ENCODE results near the gene VASP.
A peak's percentile ranks its signal among the peaks of the same experiment; 100 is the strongest.

Gene VASP

DNA sequence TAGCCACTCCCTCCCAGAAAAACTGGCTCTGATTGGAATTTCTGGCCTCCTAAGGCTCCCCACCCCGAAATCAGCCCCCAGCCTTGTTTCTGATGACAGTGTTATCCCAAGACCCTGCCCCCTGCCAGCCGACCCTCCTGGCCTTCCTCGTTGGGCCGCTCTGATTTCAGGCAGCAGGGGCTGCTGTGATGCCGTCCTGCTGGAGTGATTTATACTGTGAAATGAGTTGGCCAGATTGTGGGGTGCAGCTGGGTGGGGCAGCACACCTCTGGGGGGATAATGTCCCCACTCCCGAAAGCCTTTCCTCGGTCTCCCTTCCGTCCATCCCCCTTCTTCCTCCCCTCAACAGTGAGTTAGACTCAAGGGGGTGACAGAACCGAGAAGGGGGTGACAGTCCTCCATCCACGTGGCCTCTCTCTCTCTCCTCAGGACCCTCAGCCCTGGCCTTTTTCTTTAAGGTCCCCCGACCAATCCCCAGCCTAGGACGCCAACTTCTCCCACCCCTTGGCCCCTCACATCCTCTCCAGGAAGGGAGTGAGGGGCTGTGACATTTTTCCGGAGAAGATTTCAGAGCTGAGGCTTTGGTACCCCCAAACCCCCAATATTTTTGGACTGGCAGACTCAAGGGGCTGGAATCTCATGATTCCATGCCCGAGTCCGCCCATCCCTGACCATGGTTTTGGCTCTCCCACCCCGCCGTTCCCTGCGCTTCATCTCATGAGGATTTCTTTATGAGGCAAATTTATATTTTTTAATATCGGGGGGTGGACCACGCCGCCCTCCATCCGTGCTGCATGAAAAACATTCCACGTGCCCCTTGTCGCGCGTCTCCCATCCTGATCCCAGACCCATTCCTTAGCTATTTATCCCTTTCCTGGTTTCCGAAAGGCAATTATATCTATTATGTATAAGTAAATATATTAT lies 33.3 kb upstream of the VASP start:
- DNase-seq (ENCODE audit: low spot score) (no peak), FAIRE-seq (no peak)

DNA sequence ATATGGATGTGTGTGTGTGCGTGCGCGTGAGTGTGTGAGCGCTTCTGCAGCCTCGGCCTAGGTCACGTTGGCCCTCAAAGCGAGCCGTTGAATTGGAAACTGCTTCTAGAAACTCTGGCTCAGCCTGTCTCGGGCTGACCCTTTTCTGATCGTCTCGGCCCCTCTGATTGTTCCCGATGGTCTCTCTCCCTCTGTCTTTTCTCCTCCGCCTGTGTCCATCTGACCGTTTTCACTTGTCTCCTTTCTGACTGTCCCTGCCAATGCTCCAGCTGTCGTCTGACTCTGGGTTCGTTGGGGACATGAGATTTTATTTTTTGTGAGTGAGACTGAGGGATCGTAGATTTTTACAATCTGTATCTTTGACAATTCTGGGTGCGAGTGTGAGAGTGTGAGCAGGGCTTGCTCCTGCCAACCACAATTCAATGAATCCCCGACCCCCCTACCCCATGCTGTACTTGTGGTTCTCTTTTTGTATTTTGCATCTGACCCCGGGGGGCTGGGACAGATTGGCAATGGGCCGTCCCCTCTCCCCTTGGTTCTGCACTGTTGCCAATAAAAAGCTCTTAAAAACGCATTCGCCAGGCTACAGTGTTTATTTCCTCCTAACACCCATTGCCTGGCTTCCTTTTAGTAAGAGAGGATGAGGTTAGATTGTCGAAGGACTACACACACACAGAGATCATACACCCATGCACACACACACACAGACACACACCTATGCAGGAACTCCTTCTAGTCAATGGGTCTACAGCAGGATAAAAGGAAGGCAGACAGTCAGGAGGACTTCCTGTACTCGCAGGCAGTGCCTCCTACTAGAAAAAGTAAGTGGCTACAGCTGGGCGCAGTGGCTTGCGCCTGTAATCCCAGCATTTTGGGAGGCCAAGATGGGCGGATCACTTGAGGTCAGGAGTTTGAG lies 32.4 kb upstream of the VASP start:
- FAIRE-seq: no peak
- DNase-seq (ENCODE audit: low spot score): no peak

- no peak for DNase-seq (ENCODE audit: low spot score)
- FAIRE-seq: no peak
Observed at GRCh38 chr19:45475537-45476291, 31.6 kb upstream of the VASP start.

GRCh38 chr19:45476304-45476703 lies 31.0 kb upstream of the VASP start:
- no peak for FAIRE-seq
- no peak for DNase-seq (ENCODE audit: low spot score)

DNA sequence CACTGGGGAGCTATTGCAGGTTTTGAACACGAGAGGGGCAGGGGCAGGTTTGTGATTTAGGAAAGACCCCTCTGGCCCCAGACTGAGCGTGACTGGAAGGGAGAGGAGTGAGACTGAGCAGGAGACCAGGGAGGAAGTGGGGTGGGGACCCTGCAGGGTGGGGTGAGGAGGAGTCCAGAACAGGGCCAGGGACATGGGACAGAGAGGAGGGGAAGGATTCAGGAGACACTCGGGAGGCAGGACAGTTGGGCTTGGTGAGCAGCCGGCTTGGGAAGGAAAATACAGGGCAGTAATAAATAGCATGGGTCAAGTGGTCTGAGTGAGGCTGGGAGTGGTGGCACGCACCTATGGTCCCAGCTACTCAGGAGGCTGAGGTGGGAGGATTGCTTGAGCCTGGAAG lies 30.1 kb upstream of the VASP start:
- DNase-seq (ENCODE audit: low spot score) (no peak), FAIRE-seq (no peak)

- no peak for FAIRE-seq
- no peak for DNase-seq (ENCODE audit: low spot score)
Observed at GRCh38 chr19:45477713-45478453, 29.4 kb upstream of the VASP start.

- DNase-seq (ENCODE audit: low spot score) (peak; percentile 90), FAIRE-seq (peak; percentile 71)
Observed at GRCh38 chr19:45478454-45479238, 28.6 kb upstream of the VASP start.

DNA sequence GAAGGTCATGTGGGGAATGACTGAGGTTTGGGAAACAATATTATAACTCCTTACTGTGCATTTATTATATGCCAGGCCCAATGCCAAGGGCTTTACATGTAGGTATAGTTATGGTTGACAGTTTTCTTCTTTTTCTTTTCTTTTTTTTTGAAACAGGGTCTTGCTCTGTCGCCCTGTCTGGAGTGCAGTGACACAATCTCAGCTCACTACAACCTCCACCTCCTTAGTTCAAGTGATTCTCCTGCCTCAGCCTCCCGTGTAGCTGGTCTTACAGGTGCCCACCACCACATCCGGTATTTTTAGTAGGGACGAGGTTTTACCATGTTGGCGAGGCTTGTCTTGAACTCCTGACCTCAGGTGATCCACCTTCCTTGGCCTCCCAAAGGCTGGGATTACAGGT lies 24.2 kb upstream of the VASP start:
- DNase-seq (ENCODE audit: low spot score): no peak
- no peak for FAIRE-seq

DNA sequence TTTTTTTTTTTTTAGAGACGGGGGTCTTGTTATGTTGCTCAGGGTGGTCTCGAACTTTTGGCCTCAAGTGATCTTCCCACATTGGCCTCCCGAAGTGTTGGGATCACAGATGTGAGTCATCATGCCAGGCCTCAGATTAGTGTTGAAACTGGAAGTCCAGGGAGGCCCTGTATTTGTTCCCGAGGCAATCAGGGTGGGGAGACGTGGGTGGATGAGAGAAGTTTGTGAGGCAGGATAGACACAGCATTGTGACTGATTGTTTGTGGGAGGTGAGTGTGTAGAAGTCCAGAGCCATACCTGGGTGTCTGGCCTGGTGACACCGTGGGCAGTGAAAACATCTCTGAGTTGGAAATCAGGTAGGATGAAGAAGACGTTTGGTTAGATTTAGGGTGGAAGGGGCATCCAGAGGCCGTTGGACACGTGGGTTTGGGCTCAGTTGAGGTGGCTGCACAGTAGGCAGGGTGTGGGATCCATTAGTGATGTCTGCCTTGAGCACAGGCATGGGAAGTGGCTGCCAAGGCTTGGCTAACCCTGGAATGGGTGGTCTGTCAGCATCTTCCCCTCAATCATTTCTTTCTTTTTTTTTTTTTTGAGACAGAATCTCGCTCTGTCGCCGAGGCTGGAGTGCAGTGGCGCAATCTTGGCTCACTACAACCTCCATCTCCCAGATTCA lies 22.9 kb upstream of the VASP start:
- no peak for DNase-seq (ENCODE audit: low spot score)
- no peak for FAIRE-seq

DNA sequence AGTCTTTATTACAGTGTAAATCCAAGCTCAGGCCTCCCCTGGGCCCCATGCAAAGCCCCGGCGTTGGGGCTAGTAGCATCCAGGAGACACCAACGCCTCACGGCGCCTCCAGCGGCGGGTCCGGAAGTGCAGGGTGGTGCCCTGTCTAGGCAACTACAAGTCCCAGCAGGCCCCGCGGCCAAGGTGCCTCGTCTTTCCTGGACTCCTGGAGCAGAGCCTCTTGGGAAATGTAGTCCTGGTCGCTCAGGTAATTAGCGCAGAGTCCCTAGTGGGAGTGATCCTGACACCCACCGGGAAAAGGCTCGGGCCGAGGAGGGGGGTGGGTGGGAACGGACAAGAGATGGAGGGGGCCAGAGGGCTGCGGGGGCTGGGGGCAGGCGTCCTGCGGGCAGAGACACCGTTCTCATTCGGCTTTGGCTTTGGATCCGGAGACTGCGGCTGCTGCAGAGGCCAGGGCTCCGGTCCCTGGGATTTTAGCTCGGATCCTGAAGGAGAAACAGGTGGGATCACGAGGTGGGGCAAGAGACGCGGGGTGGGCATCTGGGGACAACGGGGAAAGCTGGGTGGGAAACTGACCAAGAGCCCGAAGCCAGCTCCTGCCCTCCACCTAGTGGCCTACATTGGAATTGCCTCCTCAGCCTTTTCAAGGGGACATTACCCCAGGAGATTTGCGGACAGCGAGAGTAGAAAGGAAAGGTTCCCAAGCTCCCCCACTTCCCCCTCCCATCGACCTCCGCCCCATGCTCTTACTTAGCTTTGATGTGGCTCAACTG lies 21.8 kb upstream of the VASP start:
- peak; percentile 7 for FAIRE-seq
- DNase-seq (ENCODE audit: low spot score): peak; percentile 81

DNA sequence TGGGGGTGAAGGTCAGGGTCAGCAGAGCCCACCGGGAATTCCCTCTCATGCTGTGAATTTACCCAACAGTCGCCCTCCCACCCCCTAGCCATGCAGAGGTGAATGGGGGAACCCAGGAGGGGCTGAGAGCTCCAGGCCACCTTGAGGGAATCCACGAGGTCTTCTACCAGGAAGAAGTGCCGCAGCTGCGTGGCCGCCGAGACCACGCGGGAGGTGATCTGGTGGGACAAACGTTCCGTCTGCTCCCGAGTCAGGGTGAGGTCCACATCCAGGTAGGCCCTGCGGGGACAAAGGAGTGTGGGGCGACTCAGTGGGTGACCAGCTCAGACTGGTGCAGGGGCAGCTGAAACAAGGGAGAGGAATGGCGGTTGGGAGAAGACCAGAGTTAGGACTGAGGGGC lies 18.6 kb upstream of the VASP start:
- DNase-seq (ENCODE audit: low spot score) (no peak), FAIRE-seq (no peak)

DNA sequence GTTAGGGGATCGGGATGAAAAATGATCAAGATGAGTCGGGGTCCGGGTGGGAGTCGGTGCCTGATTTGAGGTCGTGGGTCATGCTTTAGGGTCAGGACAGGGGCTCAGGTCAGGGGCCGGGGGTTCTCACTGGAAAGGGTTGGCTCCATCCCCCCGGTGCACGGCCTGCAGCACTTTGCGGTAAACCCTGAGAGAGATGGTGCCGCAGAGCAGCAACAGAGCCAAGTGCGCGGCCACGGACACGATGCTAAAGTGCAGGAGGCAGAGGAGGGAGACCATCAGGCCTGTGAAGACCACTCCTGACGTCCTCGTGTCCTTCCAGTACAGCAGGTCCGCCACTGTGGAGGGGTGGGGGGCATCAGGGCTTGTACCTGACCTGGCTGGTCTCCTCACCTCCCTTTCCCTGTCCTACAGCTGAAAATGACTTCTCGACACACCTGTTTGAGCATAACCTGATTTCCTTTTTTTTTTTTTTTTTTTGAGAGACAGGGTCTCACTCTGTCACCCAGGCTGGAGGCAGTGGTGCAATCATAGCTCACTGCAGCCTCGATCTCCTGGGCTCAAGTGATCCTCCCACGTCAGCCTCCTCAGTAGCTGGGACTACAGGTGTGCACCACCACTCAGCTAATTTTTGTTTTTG lies 17.9 kb upstream of the VASP start:
- FAIRE-seq: no peak
- DNase-seq (ENCODE audit: low spot score): no peak

DNA sequence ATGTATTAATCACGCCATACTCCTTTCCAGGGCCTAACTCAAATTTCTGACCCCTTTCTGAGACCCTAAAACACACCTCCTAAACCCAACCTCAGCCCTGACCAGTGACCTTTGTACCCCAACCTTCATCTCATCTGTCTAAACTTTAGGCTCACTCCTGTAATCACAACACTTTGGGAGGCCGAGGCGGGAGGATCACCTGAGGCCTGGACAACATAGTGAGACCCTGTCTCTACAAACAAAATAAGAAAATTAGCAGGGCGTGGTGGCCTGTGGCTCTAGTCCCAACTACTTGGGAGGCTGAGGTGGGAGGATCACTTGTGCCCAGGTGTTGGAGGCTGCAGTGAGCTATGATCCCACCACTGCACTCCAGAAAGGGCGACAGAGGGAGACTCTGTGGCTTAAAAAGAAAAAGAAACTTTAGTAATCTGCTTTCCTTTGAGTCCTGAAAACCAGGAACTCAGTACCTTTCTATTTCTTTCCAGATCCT lies 15.1 kb upstream of the VASP start:
- no peak for FAIRE-seq
- no peak for DNase-seq (ENCODE audit: low spot score)

DNA sequence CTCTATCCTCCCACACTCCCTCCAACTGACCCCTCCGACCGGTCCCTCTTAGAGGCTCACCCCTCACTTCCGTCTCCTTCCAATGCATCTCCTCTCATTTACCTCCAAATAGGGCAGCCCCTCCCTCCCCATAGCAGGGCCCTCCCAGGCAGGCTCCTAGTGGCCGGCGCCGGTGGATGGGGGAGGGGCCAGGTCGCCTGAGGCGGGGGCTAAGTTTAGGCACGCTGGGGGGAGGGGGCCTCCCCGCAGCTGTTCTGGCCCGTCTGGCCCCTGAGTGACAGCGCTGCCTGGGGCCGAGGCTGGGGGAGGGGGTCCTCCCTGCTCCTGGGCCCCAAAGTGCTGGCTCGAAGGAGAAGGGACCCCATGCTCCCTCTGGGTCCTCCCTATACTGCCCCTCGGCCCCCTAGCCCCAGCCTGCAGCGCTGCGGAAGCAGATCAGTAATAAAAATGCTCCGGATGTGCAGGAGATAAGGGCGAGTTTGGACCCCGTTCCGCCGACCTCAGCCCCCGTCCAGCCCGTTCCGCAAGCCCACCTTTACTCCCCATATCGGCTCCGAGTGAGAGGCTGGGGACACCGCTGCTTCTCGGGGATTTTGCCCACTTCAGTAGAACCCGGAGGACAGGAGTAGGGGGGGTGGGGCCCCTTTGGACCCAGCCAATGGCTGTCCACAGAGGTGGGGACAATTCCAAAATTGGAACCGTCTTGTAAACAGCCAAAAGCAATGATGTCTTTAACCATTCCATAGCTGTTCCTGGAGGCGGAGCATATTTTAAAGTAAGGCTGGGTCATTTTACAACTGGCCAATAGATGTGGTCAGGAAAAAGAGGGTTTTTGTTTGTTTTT lies 14.4 kb upstream of the VASP start:
- no peak for DNase-seq (ENCODE audit: low spot score)
- no peak for FAIRE-seq

DNA sequence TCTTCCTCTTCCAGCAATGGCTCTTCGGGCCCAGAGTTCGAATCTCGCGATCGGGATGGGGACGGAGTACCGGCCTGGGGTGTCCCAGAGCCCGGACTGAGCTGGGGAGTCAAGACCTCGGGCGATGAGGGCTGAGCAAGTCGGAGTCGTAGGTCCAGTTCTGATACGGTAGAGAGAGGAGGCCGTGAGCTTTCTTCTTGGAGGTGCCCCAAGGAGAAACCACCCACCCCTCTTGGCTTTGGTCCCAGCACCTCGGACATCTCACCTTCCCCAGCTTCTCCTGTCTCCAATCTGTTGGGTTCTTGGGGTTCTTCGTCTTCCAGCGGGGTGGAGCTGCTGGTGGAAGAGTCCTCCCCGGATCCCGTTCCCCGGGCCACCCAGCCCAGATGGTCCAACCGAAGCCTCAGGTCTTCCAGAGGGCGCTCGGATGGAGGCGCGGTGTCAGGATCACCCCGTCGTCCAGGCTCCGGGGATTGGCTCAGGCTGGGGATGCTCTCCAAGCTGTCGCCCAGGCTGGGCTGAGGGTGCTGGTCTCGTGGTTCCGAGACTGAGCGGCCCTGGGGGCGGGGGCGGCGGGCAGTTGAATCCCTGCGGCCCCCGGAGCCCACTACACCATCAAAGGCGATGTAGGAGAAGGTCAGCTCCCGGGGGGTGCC lies 12.9 kb upstream of the VASP start:
- DNase-seq (ENCODE audit: low spot score): no peak
- no peak for FAIRE-seq

DNA sequence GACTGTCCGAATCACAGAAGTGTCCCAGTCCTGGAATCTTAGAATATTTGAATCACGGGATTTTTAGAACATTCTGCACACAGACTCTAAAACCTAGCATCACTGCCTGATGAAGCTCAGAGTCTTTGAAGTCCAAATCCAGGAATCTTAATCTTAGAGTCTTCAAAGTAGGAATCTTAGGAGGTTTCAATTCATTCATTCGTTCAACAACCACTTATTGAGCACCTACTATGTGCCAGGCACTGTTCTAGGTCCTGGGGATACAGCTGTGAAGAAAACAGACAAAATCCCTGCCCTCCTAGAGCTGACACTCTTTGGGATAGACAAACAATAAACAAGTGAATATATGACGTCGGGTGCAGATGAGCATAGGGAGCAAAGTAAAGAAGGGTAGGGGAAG lies 12.1 kb upstream of the VASP start:
- no peak for FAIRE-seq
- DNase-seq (ENCODE audit: low spot score): no peak
